ENCODE measurements around the gene AK9.
"Not testable (repeated sequence)": the region's sequence is repeated elsewhere in the genome, so short reads cannot be mapped to it uniquely, and the experiment has no call there.

AK9 gene

GRCh38 chr6:109477725-109478124, 213.3 kb downstream of the AK9 start:
- no peak for DNase-seq

GRCh38 chr6:109477184-109477583, 213.8 kb downstream of the AK9 start:
- DNase-seq: no peak

GRCh38 chr6:109475625-109476024, 215.4 kb downstream of the AK9 start:
- DNase-seq: no peak

- DNase-seq: no peak
Observed at GRCh38 chr6:109474995-109475394, 216.0 kb downstream of the AK9 start.

- no peak for DNase-seq
Observed at GRCh38 chr6:109473120-109473519, 217.9 kb downstream of the AK9 start.

- no peak for DNase-seq
Observed at GRCh38 chr6:109472132-109472995, 218.6 kb downstream of the AK9 start.

- DNase-seq: no peak
Observed at GRCh38 chr6:109471105-109471810, 219.7 kb downstream of the AK9 start.

GRCh38 chr6:109469591-109470189, 221.3 kb downstream of the AK9 start:
- no peak for DNase-seq

GRCh38 chr6:109467696-109468095, 223.3 kb downstream of the AK9 start:
- DNase-seq: no peak

- DNase-seq: no peak
Observed at GRCh38 chr6:109466212-109466923, 224.6 kb downstream of the AK9 start.

GRCh38 chr6:109465772-109466171, 225.2 kb downstream of the AK9 start:
- DNase-seq: no peak

- no peak for DNase-seq
Observed at GRCh38 chr6:109461733-109462526, 229.1 kb downstream of the AK9 start.

GRCh38 chr6:109461205-109461604, 229.8 kb downstream of the AK9 start:
- not testable (repeated sequence) for DNase-seq

- no peak for DNase-seq
Observed at GRCh38 chr6:109460161-109460829, 230.7 kb downstream of the AK9 start.

- DNase-seq: no peak
Observed at GRCh38 chr6:109458774-109459531, 232.0 kb downstream of the AK9 start.

GRCh38 chr6:109457562-109457996, 233.4 kb downstream of the AK9 start:
- DNase-seq: no peak

- no peak for DNase-seq
Observed at GRCh38 chr6:109456710-109457561, 234.1 kb downstream of the AK9 start.

GRCh38 chr6:109456111-109456583, 234.9 kb downstream of the AK9 start:
- DNase-seq: no peak

- DNase-seq: no peak
Observed at GRCh38 chr6:109455437-109456110, 235.4 kb downstream of the AK9 start, which contains the start of gene MICAL1. Gene MICAL1 (minus strand): TSS chr6:109455772. CDS start chr6:109454196, 1,576 bp downstream.
